Spleen (tissue), 11 donors: Measurements from ENCODE around the gene EPHA2. TPM values are rescaled to one million over a fixed set of nuclear protein-coding genes. Genes with fewer than 3 reads are reported as not detected.

ENCODE experiments used
- DNase-seq: peaks from one replicate; pipeline ENCODE4 v3.0.0-alpha.2; 2020
- H3K27ac ChIP-seq, 8 donors: fragments of 200-600 bp; sonication (generic) in 7 of 8; 1 replicate in 4 of 8; 2 replicates in 4 of 8; pipeline versions ENCODE4 v1.5.0 to v1.8.0; 2016 to 2021; ENCODE audit warnings: inconsistent platforms in 4 of 8, mild to moderate bottlenecking in 4 of 8, moderate library complexity in 1 of 8
- H3K27me3 ChIP-seq, 7 donors: fragments of 200-600 bp; sonication (generic) in 6 of 7; replicated peaks in 1 of 7; 1 replicate in 4 of 7; 2 replicates in 3 of 7; pipeline versions ENCODE4 v1.5.0 to v1.8.0; 2016 to 2021; ENCODE audit warnings: inconsistent platforms in 3 of 7, mild to moderate bottlenecking in 1 of 7
- H3K36me3 ChIP-seq, 6 donors: fragments of 200-600 bp; sonication (generic) in 5 of 6; 1 replicate in 4 of 6; 2 replicates in 2 of 6; pipeline versions ENCODE4 v1.5.0 to v1.8.0; 2016 to 2021; ENCODE audit warnings: inconsistent platforms in 2 of 6
- H3K4me1 ChIP-seq, 6 donors: fragments of 200-600 bp; sonication (generic) in 5 of 6; 1 replicate in 3 of 6; 2 replicates in 3 of 6; pipeline versions ENCODE4 v1.5.0 to v1.8.0; 2016 to 2021; ENCODE audit warnings: inconsistent platforms in 3 of 6
- H3K4me3 ChIP-seq, 8 donors: fragments of 200-600 bp; sonication (generic) in 7 of 8; 1 replicate in 4 of 8; 2 replicates in 4 of 8; pipeline versions ENCODE4 v1.5.0 to v1.8.0; 2016 to 2021; ENCODE audit warnings: inconsistent platforms in 4 of 8, mild to moderate bottlenecking in 4 of 8, moderate library complexity in 2 of 8
- H3K9me3 ChIP-seq, 8 donors: fragments of 200-600 bp; sonication (generic) in 7 of 8; 1 replicate in 4 of 8; 2 replicates in 4 of 8; pipeline versions ENCODE4 v1.5.0 to v1.8.0; 2016 to 2021; ENCODE audit warnings: inconsistent platforms in 4 of 8
- POLR2A ChIP-seq, 3 donors: fragments of 450-650 bp; IDR thresholded peaks; one replicate each; pipeline ENCODE4 v1.5.1; 2017; ENCODE audit warnings: antibody characterized with exemption in 3 of 3, mild to moderate bottlenecking in 1 of 3
- POLR2AphosphoS5 ChIP-seq, 3 donors: sonication (generic); formaldehyde crosslinking; IDR thresholded peaks; one replicate each; pipeline ENCODE4 v1.5.1; 2017; ENCODE audit warnings: antibody characterized with exemption in 3 of 3
- WGBS, 5 donors: extraction: QIAGEN DNeasy Blood & Tissue Kit in 3 of 5; methylation state at CpG; one replicate each; pipeline versions ENCODE4 v1.1.5 to v1.1.7; 2013 to 2018; 5-methylcytosine and 5-hydroxymethylcytosine counted together
- intact Hi-C: fragments of 100-400 bp; cut with DNase I; formaldehyde crosslinking; loops from one replicate; pipeline ENCODE4 v1.15.0; 2023; ENCODE audit warnings: low total_unique reads
- polyA plus RNA-seq, 3 donors: library from polyadenylated mRNA; stranded (reverse); fragments of 200-250 nt; gene quantifications; one replicate each; pipeline ENCODE4 v1.2.1, GENCODE V29; 2013
- total RNA-seq, 7 donors: library from RNA; depleted of rRNA in 3 of 7; stranded (reverse); fragments of >200 nt in 3 of 7; fragmentation: NEBNext Ultra II Directional in 4 of 7; extraction: Animal tissue kit (Norgen Biotek cat#: 25700) in 4 of 7; gene quantifications; one replicate each; pipeline versions ENCODE4 v1.1.0 to v1.2.1, GENCODE V29; 2016 to 2021
- TF ChIP-seq, protein P1 (sequence below), 11 experiments: fragments of 200-600 bp in 7 of 11; fragments of 450-650 bp in 4 of 11; sonication (generic) in 4 of 11; IDR thresholded peaks in 8 of 11; conservative IDR thresholded peaks in 3 of 11; 1 replicate in 7 of 11; 2 replicates in 4 of 11; pipeline versions ENCODE4 v1.4.0 to v1.8.0; 2016 to 2021; ENCODE audit warnings: antibody characterized with exemption in 11 of 11, inconsistent platforms in 4 of 11, mild to moderate bottlenecking in 1 of 11
- donor health status: healthy with polysubstance abuse.
- donor health status: DM: no; HTN: no; CAD: no; lungs with moderate emphysema.
- donor health status: DM: no; HTN: no; CAD: no.
- donor health status: Bipolar disorder and iron deficiency.
- donor health status: healthy.
- donor health status: DM: no; HTN: no; CAD: no.
- donor health status: DM: yes; HTN: yes; CAD: no.

EPHA2 gene
- total and polyA plus RNA-seq, 10 donors = 2.0 to 35.7 (median 14.8) TPM

DNA sequence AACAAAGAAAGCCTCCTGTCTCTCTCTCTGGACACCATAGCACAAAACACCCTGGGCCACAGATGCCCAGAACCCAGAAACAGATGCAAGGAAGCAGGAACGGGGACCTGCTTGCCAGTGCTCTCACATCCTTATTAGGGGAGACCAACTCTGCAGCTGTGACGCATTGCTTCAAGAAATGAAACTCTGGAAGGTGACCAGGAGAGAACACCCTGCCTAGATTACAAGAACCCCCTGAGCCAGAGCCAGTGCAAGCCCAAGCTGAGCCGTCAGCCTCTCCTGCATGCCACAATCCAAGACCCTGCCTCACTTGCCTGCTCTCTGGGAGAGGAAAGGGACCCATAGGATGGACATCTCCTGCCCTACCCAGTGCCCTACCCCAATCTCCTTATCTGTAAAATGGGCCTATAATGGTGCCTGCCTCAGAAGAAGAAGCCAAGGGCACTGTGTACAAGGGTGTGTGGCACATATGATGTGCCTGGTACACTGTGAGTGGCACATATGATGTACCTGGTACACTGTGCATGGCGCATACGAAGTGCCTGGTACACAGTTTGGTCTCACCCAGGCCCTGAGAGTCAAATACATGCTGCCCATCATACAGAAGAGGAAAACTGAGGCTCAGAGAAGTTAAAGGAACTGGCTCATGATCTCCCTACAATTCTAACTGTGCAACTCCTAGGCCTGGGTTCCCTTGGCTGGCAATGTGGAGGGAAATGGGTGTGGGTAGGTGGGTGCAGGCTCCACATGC lies 65.6 kb downstream of the EPHA2 start:
- intact Hi-C loops = no loop called here
- WGBS, 5 donors = 65 to 85% (median 80%) methylated on average over 5 of the region's 5 CpGs
- Histone ChIP-seq H3K4me1 (peaks cover 0 to 15% (median 8%) of the 10 kb centered on the region in 6 donors), H3K27ac (no peak overlapping the region), H3K36me3 (no peaks in the 10 kb centered on the region), H3K27me3 (peaks cover 0 to 2% (median 0%) of the 10 kb centered on the region in 7 donors), H3K4me3 (no peak overlapping the region), H3K9me3 (no peaks in the 10 kb centered on the region)
- DNase-seq = no peak
- TF ChIP-seq POLR2A (IDR thresholded peaks at IDR 0.05) (no peak), POLR2AphosphoS5 (IDR thresholded peaks at IDR 0.05) (no peak)
- TF ChIP-seq, protein P1, sequence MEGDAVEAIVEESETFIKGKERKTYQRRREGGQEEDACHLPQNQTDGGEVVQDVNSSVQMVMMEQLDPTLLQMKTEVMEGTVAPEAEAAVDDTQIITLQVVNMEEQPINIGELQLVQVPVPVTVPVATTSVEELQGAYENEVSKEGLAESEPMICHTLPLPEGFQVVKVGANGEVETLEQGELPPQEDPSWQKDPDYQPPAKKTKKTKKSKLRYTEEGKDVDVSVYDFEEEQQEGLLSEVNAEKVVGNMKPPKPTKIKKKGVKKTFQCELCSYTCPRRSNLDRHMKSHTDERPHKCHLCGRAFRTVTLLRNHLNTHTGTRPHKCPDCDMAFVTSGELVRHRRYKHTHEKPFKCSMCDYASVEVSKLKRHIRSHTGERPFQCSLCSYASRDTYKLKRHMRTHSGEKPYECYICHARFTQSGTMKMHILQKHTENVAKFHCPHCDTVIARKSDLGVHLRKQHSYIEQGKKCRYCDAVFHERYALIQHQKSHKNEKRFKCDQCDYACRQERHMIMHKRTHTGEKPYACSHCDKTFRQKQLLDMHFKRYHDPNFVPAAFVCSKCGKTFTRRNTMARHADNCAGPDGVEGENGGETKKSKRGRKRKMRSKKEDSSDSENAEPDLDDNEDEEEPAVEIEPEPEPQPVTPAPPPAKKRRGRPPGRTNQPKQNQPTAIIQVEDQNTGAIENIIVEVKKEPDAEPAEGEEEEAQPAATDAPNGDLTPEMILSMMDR (IDR thresholded peaks at IDR 0.05 in 8 of 11, conservative IDR thresholded peaks at IDR 0.05 in 3 of 11) = no peak

DNA sequence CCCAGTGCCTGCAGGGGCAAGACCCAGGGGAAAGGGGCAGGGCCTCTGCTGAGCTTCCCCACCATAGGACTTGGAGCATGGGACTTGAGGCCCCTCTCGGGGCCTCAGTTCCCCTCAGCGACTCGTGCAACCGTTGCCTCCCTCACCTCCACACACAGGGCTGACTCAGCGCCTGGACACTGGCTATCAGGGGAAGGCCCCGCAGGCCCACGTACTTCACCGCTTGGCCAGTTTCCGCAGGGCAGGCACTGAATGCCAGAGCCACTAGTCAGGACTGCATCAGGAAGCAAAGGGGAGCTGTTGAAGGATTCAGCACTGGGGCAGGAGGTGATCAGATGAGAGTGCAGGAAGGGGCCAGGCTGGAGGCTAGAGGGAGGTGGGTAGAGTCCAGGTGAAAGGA lies 66.9 kb downstream of the EPHA2 start:
- H3K9me3 ChIP-seq = no peaks in the 10 kb centered on the region
- no peak for DNase-seq
- WGBS, 5 donors = 72 to 82% (median 81%) methylated on average over 9 of the region's 9 CpGs
- no peak overlapping the region for H3K27ac ChIP-seq
- no peak overlapping the region for H3K4me3 ChIP-seq
- intact Hi-C loops = no loop called here
- H3K4me1 ChIP-seq = peaks cover 0 to 15% (median 8%) of the 10 kb centered on the region in 6 donors
- no peaks in the 10 kb centered on the region for H3K36me3 ChIP-seq
- TF ChIP-seq POLR2AphosphoS5 (IDR thresholded peaks at IDR 0.05) (no peak), POLR2A (IDR thresholded peaks at IDR 0.05) (no peak)
- TF ChIP-seq, protein P1 (IDR thresholded peaks at IDR 0.05 in 8 of 11, conservative IDR thresholded peaks at IDR 0.05 in 3 of 11) = no peak
- no peaks in the 10 kb centered on the region for H3K27me3 ChIP-seq

DNA sequence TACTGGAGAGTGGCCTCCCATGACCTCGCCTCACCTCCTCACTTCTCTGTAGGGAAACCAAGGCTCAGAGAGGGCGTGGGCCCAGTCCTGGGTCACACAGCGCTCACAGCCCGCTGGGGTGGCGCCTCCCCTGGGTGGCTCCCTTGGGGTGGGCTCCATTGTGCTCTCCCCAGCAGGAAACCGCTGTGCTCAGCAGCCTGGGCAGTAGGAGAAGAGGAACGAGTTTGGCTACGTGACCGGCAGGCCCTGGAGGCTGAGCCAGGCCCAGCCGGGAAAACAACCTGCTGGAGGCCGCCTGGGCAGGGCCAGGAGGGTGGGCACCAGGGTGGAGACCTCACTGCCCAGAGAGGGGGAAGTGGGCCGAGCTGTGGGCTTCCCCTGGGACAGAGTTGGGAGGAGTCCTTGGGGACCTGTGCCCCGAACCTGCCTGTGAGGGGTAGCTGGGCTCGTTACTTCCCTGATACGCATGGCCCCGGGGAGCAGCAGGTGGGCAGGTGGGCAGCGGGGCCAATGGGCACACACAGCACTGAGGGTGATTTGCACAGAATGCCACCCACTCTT lies 67.4 kb downstream of the EPHA2 start:
- no peak overlapping the region for H3K27ac ChIP-seq
- no peaks in the 10 kb centered on the region for H3K27me3 ChIP-seq
- H3K36me3 ChIP-seq = no peaks in the 10 kb centered on the region
- H3K4me3 ChIP-seq = no peak overlapping the region
- 76 to 82% (median 77%) methylated on average over 14 to 17 of the region's 17 CpGs for WGBS, 5 donors
- H3K9me3 ChIP-seq = no peaks in the 10 kb centered on the region
- H3K4me1 ChIP-seq = peaks cover 0 to 15% (median 8%) of the 10 kb centered on the region in 6 donors
- intact Hi-C loops = no loop called here
- no peak for DNase-seq
- no peak for TF ChIP-seq POLR2A (IDR thresholded peaks at IDR 0.05)
- TF ChIP-seq, protein P1 (IDR thresholded peaks at IDR 0.05 in 8 of 11, conservative IDR thresholded peaks at IDR 0.05 in 3 of 11) = no peak
- no peak for TF ChIP-seq POLR2AphosphoS5 (IDR thresholded peaks at IDR 0.05)

DNA sequence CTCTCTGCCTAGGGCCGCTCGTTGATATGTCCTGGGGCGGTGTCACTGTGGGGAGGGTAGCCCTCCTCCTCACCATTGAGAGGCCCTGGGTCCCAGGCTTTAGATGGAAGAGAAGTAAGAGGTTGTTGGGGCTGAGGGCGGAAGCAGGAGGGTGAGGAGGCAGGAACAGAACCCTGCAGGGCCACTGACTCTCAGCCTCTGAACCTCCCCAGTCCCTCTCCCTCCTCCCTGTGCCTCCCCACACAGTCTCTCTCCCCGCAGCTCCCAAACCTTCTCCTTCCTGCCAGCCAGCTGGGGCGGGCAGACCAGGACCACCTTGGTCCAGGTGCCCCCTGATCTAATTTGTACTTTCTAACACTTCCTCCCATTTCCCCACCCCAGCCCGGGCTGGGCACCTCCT lies 68.1 kb downstream of the EPHA2 start:
- intact Hi-C loops = no loop called here
- no peak for DNase-seq
- H3K9me3 ChIP-seq = no peaks in the 10 kb centered on the region
- H3K4me3 ChIP-seq = no peak overlapping the region
- no peaks in the 10 kb centered on the region for H3K27me3 ChIP-seq
- TF ChIP-seq POLR2AphosphoS5 (IDR thresholded peaks at IDR 0.05) = no peak
- TF ChIP-seq POLR2A (IDR thresholded peaks at IDR 0.05) = no peak
- TF ChIP-seq, protein P1 (IDR thresholded peaks at IDR 0.05 in 8 of 11, conservative IDR thresholded peaks at IDR 0.05 in 3 of 11) = no peak
- no peak overlapping the region for H3K27ac ChIP-seq
- H3K4me1 ChIP-seq = peaks cover 0 to 15% (median 8%) of the 10 kb centered on the region in 6 donors
- H3K36me3 ChIP-seq = no peaks in the 10 kb centered on the region
- 63 to 74% (median 65%) methylated on average over 6 to 7 of the region's 7 CpGs for WGBS, 5 donors
